Gastroesophageal sphincter (tissue), 4 donors: Measurements from ENCODE around the gene ZMPSTE24. TPM values are rescaled to one million over a fixed set of nuclear protein-coding genes. Genes with fewer than 3 reads are reported as not detected.

Experiments
- ATAC-seq: fragments of 150-250 bp; one replicate; pipeline ENCODE4 v1.9.1; 2016; ENCODE audit warnings: mild to moderate bottlenecking, moderate library complexity
- H3K27ac ChIP-seq, 4 donors: fragments of 200-600 bp; sonication (generic) in 3 of 4; 1 replicate in 3 of 4; 2 replicates in 1 of 4; pipeline ENCODE4 v1.5.1; 2016 to 2019
- H3K27me3 ChIP-seq: fragments of 200-600 bp; sonication (generic); one replicate; pipeline ENCODE4 v1.5.1; 2019
- H3K36me3 ChIP-seq, 2 donors: fragments of 200-600 bp; sonication (generic); one replicate each; pipeline ENCODE4 v1.5.1; 2019; ENCODE audit warnings: control low read depth in 1 of 2
- H3K4me1 ChIP-seq, 3 donors: fragments of 200-600 bp; sonication (generic); 1 replicate in 2 of 3; 2 replicates in 1 of 3; pipeline ENCODE4 v1.5.1; 2016 to 2019; ENCODE audit warnings: control low read depth in 2 of 3
- H3K4me3 ChIP-seq, 2 donors: fragments of 200-600 bp; sonication (generic); one replicate each; pipeline ENCODE4 v1.5.1; 2019; ENCODE audit warnings: mild to moderate bottlenecking in 1 of 2, moderate library complexity in 1 of 2
- H3K9me3 ChIP-seq, 3 donors: fragments of 200-600 bp; sonication (generic); one replicate each; pipeline ENCODE4 v1.5.1; 2017 to 2019; ENCODE audit warnings: control low read depth in 2 of 3
- CTCF ChIP-seq, 4 experiments: fragments of 200-600 bp in 2 of 4; fragments of 450-650 bp in 2 of 4; sonication (generic) in 1 of 4; IDR thresholded peaks; one replicate each; pipeline ENCODE4 v1.5.1; 2017 to 2019; ENCODE audit warnings: antibody characterized with exemption in 4 of 4, mild to moderate bottlenecking in 2 of 4, moderate library complexity in 2 of 4
- EP300 ChIP-seq: sonication (generic); formaldehyde crosslinking; IDR thresholded peaks from one replicate; pipeline ENCODE4 v1.6.1; 2017; ENCODE audit warnings: antibody characterized with exemption, mild to moderate bottlenecking
- POLR2A ChIP-seq, 2 donors: fragments of 450-650 bp; IDR thresholded peaks; one replicate each; pipeline ENCODE4 v1.6.1; 2017; ENCODE audit warnings: antibody characterized with exemption in 2 of 2, mild to moderate bottlenecking in 2 of 2, moderate library complexity in 1 of 2
- POLR2AphosphoS5 ChIP-seq: sonication (generic); formaldehyde crosslinking; IDR thresholded peaks from one replicate; pipeline ENCODE4 v1.6.1; 2017; ENCODE audit warnings: antibody characterized with exemption
- WGBS, 2 donors: methylation state at CpG; one replicate each; pipeline ENCODE4 v1.1.5; 2018; ENCODE audit warnings: low coverage in 1 of 2; 5-methylcytosine and 5-hydroxymethylcytosine counted together
- total RNA-seq, 4 donors: library from RNA; depleted of rRNA; stranded (reverse); fragments of >200 nt; gene quantifications; one replicate each; pipeline ENCODE4 v1.1.0, GENCODE V29; 2016

ZMPSTE24 gene
- total RNA-seq, 4 donors from 2014 or later: 49.0 to 76.1 (median 58.3) TPM

DNA sequence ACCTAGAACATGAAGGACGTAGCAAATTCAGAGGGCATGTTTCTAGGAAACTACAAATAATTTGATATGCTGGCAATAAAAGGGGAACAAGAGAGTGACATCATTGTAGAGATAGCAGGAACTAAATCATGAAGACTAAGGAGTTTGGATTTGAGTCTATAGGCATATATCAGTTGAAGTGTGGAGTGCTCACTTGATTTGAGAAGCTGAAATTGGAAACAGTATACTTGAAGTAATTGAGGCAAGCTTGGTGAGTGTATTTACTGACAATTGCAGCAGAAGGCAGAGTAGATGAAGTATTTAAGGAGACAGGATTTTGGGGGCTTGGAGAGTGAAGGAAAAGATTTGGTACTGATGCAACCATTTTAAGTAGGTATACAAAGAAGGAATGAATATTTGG lies 16.7 kb upstream of the ZMPSTE24 start:
- Histone ChIP-seq H3K4me1 (no peaks in the 10 kb centered on the region), H3K4me3 (no peak overlapping the region), H3K9me3 (no peaks in the 10 kb centered on the region), H3K27ac (no peak overlapping the region), H3K36me3 (peaks cover 0 to 35% of the 10 kb centered on the region in 2 donors), H3K27me3 (no peaks in the 10 kb centered on the region)
- TF ChIP-seq CTCF (IDR thresholded peaks at IDR 0.05): no peak
- TF ChIP-seq EP300: no peak
- no peak for TF ChIP-seq POLR2A (IDR thresholded peaks at IDR 0.05)
- ATAC-seq: no peak
- 75 to 80% methylated on average over 1 of the region's 1 CpG for WGBS, 2 donors

DNA sequence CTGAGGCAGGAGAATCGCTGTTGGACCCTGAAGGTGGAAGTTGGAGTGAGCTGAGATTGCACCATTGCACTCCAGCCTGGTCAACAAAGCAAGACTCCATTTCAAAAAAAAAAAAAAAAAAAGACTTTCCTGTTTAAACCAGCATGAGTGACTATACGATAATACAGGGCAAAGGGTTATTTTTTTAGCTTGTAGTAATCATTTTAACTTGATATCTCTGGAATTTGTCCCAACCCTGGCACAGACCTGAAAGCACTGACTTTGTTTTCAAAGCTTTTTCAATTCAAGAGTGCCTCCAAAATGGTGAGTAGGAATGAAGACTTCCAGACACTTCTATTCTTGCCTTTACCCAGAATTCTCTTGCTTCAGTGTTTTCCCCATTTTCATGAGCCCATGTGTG lies 14.7 kb upstream of the ZMPSTE24 start:
- Histone ChIP-seq H3K9me3 (no peaks in the 10 kb centered on the region), H3K36me3 (peaks cover 0 to 15% of the 10 kb centered on the region in 2 donors), H3K27me3 (no peaks in the 10 kb centered on the region), H3K4me1 (no peaks in the 10 kb centered on the region), H3K4me3 (no peak overlapping the region), H3K27ac (no peak overlapping the region)
- no peak for ATAC-seq
- TF ChIP-seq POLR2A (IDR thresholded peaks at IDR 0.05) (no peak), CTCF (IDR thresholded peaks at IDR 0.05) (no peak), POLR2AphosphoS5 (no peak), EP300 (no peak)
- WGBS, 2 donors: 55 to 57% methylated on average over 1 to 2 of the region's 2 CpGs

DNA sequence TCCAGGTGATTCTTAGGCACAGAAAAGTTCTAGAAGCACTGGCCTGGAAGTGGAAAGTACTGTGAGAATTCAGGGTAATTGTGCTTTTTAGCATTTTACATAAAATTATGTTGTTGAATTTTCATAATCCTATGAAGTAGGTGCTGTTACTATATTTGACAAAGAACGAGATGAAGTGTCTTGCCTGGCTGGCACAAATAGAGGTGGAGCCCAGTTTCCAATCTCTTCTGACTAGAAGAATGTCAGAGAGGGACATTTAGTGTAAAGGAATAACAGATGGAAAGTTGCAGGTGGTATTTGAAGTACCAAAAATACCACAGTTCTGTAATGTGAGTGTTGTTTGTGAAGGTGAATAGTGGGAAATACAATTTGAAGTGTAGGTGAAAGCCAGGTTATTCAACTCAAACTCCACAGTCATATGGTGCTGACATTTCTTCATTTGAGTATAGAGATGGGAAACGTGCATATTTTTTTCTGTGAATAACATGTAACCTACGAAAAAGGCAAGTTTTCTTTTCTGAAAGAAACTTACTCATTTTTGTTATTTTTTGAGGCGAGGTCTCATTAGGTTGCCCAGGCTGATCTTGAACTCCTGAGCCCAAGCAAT lies 13.8 kb upstream of the ZMPSTE24 start:
- no peaks in the 10 kb centered on the region for H3K9me3 ChIP-seq
- H3K4me3 ChIP-seq: no peak overlapping the region
- H3K4me1 ChIP-seq: no peaks in the 10 kb centered on the region
- TF ChIP-seq EP300: no peak
- no peak for TF ChIP-seq POLR2A (IDR thresholded peaks at IDR 0.05)
- TF ChIP-seq POLR2AphosphoS5: no peak
- TF ChIP-seq CTCF (IDR thresholded peaks at IDR 0.05): no peak
- H3K36me3 ChIP-seq: peaks cover 0 to 6% of the 10 kb centered on the region in 2 donors
- no peak overlapping the region for H3K27ac ChIP-seq
- ATAC-seq: no peak
- WGBS, 2 donors: 60 to 63% methylated on average over 3 to 4 of the region's 4 CpGs
- H3K27me3 ChIP-seq: no peaks in the 10 kb centered on the region

GRCh38 chr1:40245686-40246085 lies 12.3 kb upstream of the ZMPSTE24 start:
- no peak for TF ChIP-seq POLR2AphosphoS5
- TF ChIP-seq POLR2A (IDR thresholded peaks at IDR 0.05): no peak
- no peak for TF ChIP-seq CTCF (IDR thresholded peaks at IDR 0.05)
- no peak for TF ChIP-seq EP300
- Histone ChIP-seq H3K4me3 (no peak overlapping the region), H3K27me3 (no peaks in the 10 kb centered on the region), H3K27ac (no peak overlapping the region), H3K36me3 (no peaks in the 10 kb centered on the region), H3K4me1 (no peaks in the 10 kb centered on the region), H3K9me3 (no peaks in the 10 kb centered on the region)
- WGBS, 2 donors: 81 to 91% methylated on average over 2 to 3 of the region's 3 CpGs
- no peak for ATAC-seq

DNA sequence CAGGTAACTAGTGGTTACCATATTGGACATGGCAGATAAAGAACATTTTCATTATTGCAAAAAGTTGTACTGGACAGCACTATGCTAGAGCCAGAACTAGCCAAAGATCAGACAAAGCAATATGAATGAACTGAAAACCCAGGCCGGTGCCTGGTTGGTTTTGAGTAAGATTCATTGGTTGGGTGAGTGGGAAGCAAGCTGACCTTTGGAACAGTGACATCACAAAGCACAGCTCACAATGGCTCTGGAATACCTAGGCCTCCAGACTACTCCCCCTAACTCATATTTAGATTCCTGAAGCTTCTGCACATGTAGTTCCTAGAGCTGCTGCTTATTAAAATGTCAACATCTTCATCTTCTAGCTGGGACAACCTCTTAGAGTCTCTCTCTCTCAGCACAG lies 10.4 kb upstream of the ZMPSTE24 start, which contains the start of gene TMCO2:
Gene TMCO2 (plus strand): TSS at position 283 of the 400 bp plus-strand sequence. CDS start 57 bp downstream, at position 340.
- no peaks in the 10 kb centered on the region for H3K4me1 ChIP-seq
- H3K27ac ChIP-seq: no peak within 1 kb of the TSS
- ATAC-seq: no peak
- no peaks in the 10 kb centered on the region for H3K9me3 ChIP-seq
- WGBS, 2 donors: 91% methylated on average over 1 of the region's 1 CpG; no CpG with 5 or more reads in 1 of the 2 donors
- no peaks in the 10 kb centered on the region for H3K27me3 ChIP-seq
- H3K36me3 ChIP-seq: no peaks in the 10 kb centered on the region
- no peak within 1 kb of the TSS for H3K4me3 ChIP-seq
- TF ChIP-seq POLR2A (IDR thresholded peaks at IDR 0.05) (no peak), CTCF (IDR thresholded peaks at IDR 0.05) (no peak), POLR2AphosphoS5 (no peak)
